ENCODE results near the gene MAP2K3.
A peak's percentile ranks its signal among the peaks of the same experiment; 100 is the strongest.

The MAP2K3 gene

GRCh38 chr17:21280081-21280518 lies 4.4 kb upstream of the MAP2K3 start:
- TF ChIP-seq POLR2AphosphoS5 (IDR thresholded peaks at IDR 0.05; ENCODE audit: low read depth, low read length) (no peak), SIN3A (IDR thresholded peaks at IDR 0.05; ENCODE audit: borderline replicate concordance, insufficient read depth, low read length) (peak; percentile 83; the same call in 1 of the 2 replicates)

- TF ChIP-seq FOXP2 (optimal IDR thresholded peaks at IDR 0.05; ENCODE audit: borderline replicate concordance, extremely low read depth, extremely low read length, insufficient read depth): no peak
- TF ChIP-seq REST (IDR thresholded peaks at IDR 0.05; ENCODE audit: insufficient read depth in 1 of 2, low read depth in 2 of 2, low read length in 2 of 2): no peak
- TF ChIP-seq POLR2AphosphoS5 (IDR thresholded peaks at IDR 0.05; ENCODE audit: low read depth, low read length): no peak
- no peak for TF ChIP-seq SIN3A (IDR thresholded peaks at IDR 0.05; ENCODE audit: borderline replicate concordance, insufficient read depth, low read length)
- no peak for TF ChIP-seq TAF1 (IDR thresholded peaks at IDR 0.05; ENCODE audit: borderline replicate concordance, insufficient read depth, low read length)
Measured at GRCh38 chr17:21282231-21282630, 2.3 kb upstream of the MAP2K3 start.

- no peak for TF ChIP-seq REST (IDR thresholded peaks at IDR 0.05; ENCODE audit: insufficient read depth in 1 of 2, low read depth in 2 of 2, low read length in 2 of 2)
- no peak for TF ChIP-seq SIN3A (IDR thresholded peaks at IDR 0.05; ENCODE audit: borderline replicate concordance, insufficient read depth, low read length)
- TF ChIP-seq FOXP2 (optimal IDR thresholded peaks at IDR 0.05; ENCODE audit: borderline replicate concordance, extremely low read depth, extremely low read length, insufficient read depth): no peak
- no peak for TF ChIP-seq TAF1 (IDR thresholded peaks at IDR 0.05; ENCODE audit: borderline replicate concordance, insufficient read depth, low read length)
- TF ChIP-seq POLR2AphosphoS5 (IDR thresholded peaks at IDR 0.05; ENCODE audit: low read depth, low read length): no peak
Measured at GRCh38 chr17:21282850-21283249, 1.7 kb upstream of the MAP2K3 start.

GRCh38 chr17:21283482-21284318 lies 811 bp upstream of the MAP2K3 start:
- TF ChIP-seq REST (IDR thresholded peaks at IDR 0.05; ENCODE audit: insufficient read depth in 1 of 2, low read depth in 2 of 2, low read length in 2 of 2) (no peak), SIN3A (IDR thresholded peaks at IDR 0.05; ENCODE audit: borderline replicate concordance, insufficient read depth, low read length) (no peak), FOXP2 (optimal IDR thresholded peaks at IDR 0.05; ENCODE audit: borderline replicate concordance, extremely low read depth, extremely low read length, insufficient read depth) (no peak), POLR2AphosphoS5 (IDR thresholded peaks at IDR 0.05; ENCODE audit: low read depth, low read length) (no peak), TAF1 (IDR thresholded peaks at IDR 0.05; ENCODE audit: borderline replicate concordance, insufficient read depth, low read length) (no peak)

- TF ChIP-seq POLR2AphosphoS5 (IDR thresholded peaks at IDR 0.05; ENCODE audit: low read depth, low read length) (no peak), SIN3A (IDR thresholded peaks at IDR 0.05; ENCODE audit: borderline replicate concordance, insufficient read depth, low read length) (peak; percentile 89; the same call in 1 of the 2 replicates), TAF1 (IDR thresholded peaks at IDR 0.05; ENCODE audit: borderline replicate concordance, insufficient read depth, low read length) (0 out of 2 replicates have a peak, but pooled peaks have one; percentile 46)
Measured at GRCh38 chr17:21285164-21286065, 904 bp downstream of the MAP2K3 start.
